ENCODE results near the gene FTCDNL1. TPM values are rescaled to one million over a fixed set of nuclear protein-coding genes. Genes with fewer than 3 reads are reported as not detected.

FTCDNL1 gene
- total and polyA plus RNA-seq, 9 of the 15 experiments (the other 6 are each of a cell fraction or from before 2014, with no cell fraction given): 0.13 to 0.58 (median 0.32) TPM

DNA sequence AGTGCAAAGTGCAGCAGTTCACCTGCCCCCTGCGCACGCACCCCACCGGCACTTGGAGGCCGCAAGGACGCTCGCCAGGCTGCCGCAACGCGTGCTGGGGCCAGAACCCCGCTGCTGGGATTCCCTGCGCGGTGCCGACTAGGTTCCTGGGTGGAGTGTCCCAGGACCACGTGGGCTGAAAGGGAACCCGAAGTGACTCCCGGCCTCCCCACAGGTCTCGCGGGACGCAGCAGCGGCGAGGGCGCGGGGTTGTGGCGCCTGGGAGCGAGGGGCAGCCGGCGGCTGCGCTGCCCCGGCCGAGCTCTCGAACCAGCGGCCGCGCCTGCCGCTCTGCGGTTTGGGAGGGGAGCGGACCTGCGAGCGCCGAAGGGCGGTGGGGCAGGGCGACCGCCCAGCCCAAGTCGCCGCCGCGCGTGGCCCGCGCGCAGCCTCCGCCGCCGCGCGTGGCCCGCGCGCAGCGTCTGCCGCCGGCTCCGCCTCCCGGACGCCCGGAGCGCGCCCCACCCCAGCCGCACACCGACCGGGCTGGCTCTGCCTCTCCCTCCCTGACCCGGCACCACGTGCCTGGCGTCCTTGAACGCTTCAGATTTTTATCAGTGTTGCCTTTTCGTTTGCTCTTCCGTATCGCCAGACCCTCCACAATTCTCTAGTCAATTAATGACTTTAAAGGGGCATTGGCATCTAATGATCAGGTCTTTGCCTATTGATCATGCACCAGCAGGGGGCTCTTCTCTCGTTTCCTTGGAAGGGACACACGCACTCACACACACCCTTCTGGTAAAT is at the start of gene FTCDNL1 (continued):
- TF ChIP-seq ZBTB2 (IDR thresholded peaks at IDR 0.05) (peak; percentile 41; the same call in 1 of the 2 replicates), NCOA1 (IDR thresholded peaks at IDR 0.05; ENCODE audit: low read depth) (no peak), TSC22D4 (tag; IDR thresholded peaks at IDR 0.05) (no peak), TAF7 (tag; IDR thresholded peaks at IDR 0.05) (no peak), RAD21 (CRISPR knock-in tag; conservative IDR thresholded peaks at IDR 0.05 in 1 of 2, IDR thresholded peaks at IDR 0.05 in 1 of 2) (peak in 1 of 2 experiments; percentile 24; a peak in 2 of 4 replicates), SREBF1 (IDR thresholded peaks at IDR 0.05; ENCODE audit: borderline replicate concordance, low read depth, low read length) (no peak), PKNOX1 (IDR thresholded peaks at IDR 0.05) (no peak), ZNF175 (CRISPR knock-in tag; IDR thresholded peaks at IDR 0.05; ENCODE audit: low read depth) (no peak), ZNF76 (CRISPR knock-in tag; IDR thresholded peaks at IDR 0.05; ENCODE audit: borderline replicate concordance) (no peak), ZFX (CRISPR knock-in tag; IDR thresholded peaks at IDR 0.05) (peak; percentile 47), ZNF239 (CRISPR knock-in tag; IDR thresholded peaks at IDR 0.05) (no peak), ZFPM2 (CRISPR knock-in tag; IDR thresholded peaks at IDR 0.05) (no peak)
- TF ChIP-seq, protein P1, sequence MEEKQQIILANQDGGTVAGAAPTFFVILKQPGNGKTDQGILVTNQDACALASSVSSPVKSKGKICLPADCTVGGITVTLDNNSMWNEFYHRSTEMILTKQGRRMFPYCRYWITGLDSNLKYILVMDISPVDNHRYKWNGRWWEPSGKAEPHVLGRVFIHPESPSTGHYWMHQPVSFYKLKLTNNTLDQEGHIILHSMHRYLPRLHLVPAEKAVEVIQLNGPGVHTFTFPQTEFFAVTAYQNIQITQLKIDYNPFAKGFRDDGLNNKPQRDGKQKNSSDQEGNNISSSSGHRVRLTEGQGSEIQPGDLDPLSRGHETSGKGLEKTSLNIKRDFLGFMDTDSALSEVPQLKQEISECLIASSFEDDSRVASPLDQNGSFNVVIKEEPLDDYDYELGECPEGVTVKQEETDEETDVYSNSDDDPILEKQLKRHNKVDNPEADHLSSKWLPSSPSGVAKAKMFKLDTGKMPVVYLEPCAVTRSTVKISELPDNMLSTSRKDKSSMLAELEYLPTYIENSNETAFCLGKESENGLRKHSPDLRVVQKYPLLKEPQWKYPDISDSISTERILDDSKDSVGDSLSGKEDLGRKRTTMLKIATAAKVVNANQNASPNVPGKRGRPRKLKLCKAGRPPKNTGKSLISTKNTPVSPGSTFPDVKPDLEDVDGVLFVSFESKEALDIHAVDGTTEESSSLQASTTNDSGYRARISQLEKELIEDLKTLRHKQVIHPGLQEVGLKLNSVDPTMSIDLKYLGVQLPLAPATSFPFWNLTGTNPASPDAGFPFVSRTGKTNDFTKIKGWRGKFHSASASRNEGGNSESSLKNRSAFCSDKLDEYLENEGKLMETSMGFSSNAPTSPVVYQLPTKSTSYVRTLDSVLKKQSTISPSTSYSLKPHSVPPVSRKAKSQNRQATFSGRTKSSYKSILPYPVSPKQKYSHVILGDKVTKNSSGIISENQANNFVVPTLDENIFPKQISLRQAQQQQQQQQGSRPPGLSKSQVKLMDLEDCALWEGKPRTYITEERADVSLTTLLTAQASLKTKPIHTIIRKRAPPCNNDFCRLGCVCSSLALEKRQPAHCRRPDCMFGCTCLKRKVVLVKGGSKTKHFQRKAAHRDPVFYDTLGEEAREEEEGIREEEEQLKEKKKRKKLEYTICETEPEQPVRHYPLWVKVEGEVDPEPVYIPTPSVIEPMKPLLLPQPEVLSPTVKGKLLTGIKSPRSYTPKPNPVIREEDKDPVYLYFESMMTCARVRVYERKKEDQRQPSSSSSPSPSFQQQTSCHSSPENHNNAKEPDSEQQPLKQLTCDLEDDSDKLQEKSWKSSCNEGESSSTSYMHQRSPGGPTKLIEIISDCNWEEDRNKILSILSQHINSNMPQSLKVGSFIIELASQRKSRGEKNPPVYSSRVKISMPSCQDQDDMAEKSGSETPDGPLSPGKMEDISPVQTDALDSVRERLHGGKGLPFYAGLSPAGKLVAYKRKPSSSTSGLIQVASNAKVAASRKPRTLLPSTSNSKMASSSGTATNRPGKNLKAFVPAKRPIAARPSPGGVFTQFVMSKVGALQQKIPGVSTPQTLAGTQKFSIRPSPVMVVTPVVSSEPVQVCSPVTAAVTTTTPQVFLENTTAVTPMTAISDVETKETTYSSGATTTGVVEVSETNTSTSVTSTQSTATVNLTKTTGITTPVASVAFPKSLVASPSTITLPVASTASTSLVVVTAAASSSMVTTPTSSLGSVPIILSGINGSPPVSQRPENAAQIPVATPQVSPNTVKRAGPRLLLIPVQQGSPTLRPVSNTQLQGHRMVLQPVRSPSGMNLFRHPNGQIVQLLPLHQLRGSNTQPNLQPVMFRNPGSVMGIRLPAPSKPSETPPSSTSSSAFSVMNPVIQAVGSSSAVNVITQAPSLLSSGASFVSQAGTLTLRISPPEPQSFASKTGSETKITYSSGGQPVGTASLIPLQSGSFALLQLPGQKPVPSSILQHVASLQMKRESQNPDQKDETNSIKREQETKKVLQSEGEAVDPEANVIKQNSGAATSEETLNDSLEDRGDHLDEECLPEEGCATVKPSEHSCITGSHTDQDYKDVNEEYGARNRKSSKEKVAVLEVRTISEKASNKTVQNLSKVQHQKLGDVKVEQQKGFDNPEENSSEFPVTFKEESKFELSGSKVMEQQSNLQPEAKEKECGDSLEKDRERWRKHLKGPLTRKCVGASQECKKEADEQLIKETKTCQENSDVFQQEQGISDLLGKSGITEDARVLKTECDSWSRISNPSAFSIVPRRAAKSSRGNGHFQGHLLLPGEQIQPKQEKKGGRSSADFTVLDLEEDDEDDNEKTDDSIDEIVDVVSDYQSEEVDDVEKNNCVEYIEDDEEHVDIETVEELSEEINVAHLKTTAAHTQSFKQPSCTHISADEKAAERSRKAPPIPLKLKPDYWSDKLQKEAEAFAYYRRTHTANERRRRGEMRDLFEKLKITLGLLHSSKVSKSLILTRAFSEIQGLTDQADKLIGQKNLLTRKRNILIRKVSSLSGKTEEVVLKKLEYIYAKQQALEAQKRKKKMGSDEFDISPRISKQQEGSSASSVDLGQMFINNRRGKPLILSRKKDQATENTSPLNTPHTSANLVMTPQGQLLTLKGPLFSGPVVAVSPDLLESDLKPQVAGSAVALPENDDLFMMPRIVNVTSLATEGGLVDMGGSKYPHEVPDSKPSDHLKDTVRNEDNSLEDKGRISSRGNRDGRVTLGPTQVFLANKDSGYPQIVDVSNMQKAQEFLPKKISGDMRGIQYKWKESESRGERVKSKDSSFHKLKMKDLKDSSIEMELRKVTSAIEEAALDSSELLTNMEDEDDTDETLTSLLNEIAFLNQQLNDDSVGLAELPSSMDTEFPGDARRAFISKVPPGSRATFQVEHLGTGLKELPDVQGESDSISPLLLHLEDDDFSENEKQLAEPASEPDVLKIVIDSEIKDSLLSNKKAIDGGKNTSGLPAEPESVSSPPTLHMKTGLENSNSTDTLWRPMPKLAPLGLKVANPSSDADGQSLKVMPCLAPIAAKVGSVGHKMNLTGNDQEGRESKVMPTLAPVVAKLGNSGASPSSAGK (IDR thresholded peaks at IDR 0.05): peak; percentile 75

All from K562 (cell line).